ENCODE results near the gene SHMT1. TPM values are rescaled to one million over a fixed set of nuclear protein-coding genes. Genes with fewer than 3 reads are reported as not detected.
A peak's percentile ranks its signal among the peaks of the same experiment; 100 is the strongest.
"Not testable (repeated sequence)": the region's sequence is repeated elsewhere in the genome, so short reads cannot be mapped to it uniquely, and the experiment has no call there.

The SHMT1 gene
- total RNA-seq, 2 experiments from 2014 or later: 5.6 to 7.1 TPM

- H3K36me3 ChIP-seq (ENCODE audit: insufficient read depth, low read length); H3K27ac ChIP-seq (ENCODE audit: low read depth in 1 of 2, low read length in 2 of 2); H3K27me3 ChIP-seq (ENCODE audit: control insufficient read depth in 1 of 2, insufficient read depth in 2 of 2, low read length in 2 of 2); H3K4me1 ChIP-seq (ENCODE audit: insufficient read depth, low read length); H3K27me3 Mint-ChIP-seq; intact Hi-C loops (cut with DNase I, micrococcal nuclease); H3K27ac Mint-ChIP-seq; H3K36me3 Mint-ChIP-seq (ENCODE audit: low read depth); H3K9me3 ChIP-seq (ENCODE audit: control insufficient read depth in 1 of 2, insufficient read depth in 1 of 2, low read length in 2 of 2); H3K4me3 ChIP-seq (ENCODE audit: low read length); CTCF ChIA-PET; H3K4me3 Mint-ChIP-seq; H3K9me3 Mint-ChIP-seq; H3K4me1 Mint-ChIP-seq (ENCODE audit: low read depth): not testable (repeated sequence)
- peak; percentile 78 for ATAC-seq (ENCODE audit: poor library complexity)
- DNase-seq: peak in 5 of 14 experiments; percentile 15 to 51 (median 35)
- POLR2A ChIA-PET: interaction anchor here (0.6 kb wide), 1 partner anchor 75 kb away, joined by 3 read pairs; no protein-coding TSS in a partner anchor
Measured at GRCh38 chr17:18383079-18383481, 19.7 kb upstream of the SHMT1 start.

DNA sequence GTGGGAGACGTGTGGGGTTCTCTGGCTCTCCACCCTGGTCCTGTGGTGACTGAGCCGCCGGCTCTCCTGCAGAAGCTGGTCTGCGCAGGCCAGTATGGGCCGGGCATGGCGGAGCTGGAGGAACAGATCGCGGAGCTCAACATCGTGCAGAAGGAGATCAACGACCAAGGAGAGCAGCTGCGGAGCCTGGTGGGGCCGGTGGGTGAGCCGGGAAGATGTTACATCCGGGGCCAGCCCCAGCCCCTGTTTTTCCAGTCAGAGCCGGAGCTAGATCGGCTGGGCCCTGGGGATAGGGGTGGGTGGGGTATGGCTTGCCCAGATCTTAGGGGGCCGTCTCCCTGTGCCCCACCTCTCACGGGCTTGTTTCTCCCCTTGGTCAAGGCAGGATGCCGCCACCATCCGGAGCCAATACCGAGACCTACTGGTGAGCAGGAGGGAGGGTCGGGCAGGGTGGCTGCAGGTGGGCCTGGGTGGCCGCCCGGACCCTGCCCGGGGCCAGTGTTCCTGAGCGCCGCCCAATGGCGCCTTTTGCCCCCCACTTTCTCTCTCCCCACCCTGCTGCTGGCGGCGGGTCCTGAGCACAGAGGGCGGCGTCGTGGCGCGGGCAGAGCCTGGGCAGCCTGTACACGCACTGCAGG lies 19.2 kb upstream of the SHMT1 start:
- DNase-seq (peak in 1 of 14 experiments; percentile 40), ATAC-seq (ENCODE audit: poor library complexity) (no peak)
- Histone ChIP-seq H3K9me3 (ENCODE audit: control insufficient read depth in 1 of 2, insufficient read depth in 1 of 2, low read length in 2 of 2) (no peaks in the 10 kb centered on the region), H3K27ac (ENCODE audit: low read depth in 1 of 2, low read length in 2 of 2) (no peak overlapping the region), H3K27me3 (ENCODE audit: control insufficient read depth in 1 of 2, insufficient read depth in 2 of 2, low read length in 2 of 2) (peaks cover 0 to 2% of the 10 kb centered on the region in 2 experiments), H3K4me1 (ENCODE audit: insufficient read depth, low read length) (peaks cover 8% of the 10 kb centered on the region), H3K36me3 (ENCODE audit: insufficient read depth, low read length) (no peaks in the 10 kb centered on the region), H3K4me3 (ENCODE audit: low read length) (no peak overlapping the region)
- H3K9me3 Mint-ChIP-seq: no peaks in the 10 kb centered on the region
- no peak overlapping the region for H3K4me3 Mint-ChIP-seq
- ChIA-PET CTCF (no interaction called here), POLR2A (no interaction called here)
- H3K4me1 Mint-ChIP-seq (ENCODE audit: low read depth): peaks cover 5% of the 10 kb centered on the region
- no peak overlapping the region for H3K27ac Mint-ChIP-seq
- intact Hi-C loops (cut with DNase I, micrococcal nuclease): no loop called here
- no peaks in the 10 kb centered on the region for H3K36me3 Mint-ChIP-seq (ENCODE audit: low read depth)
- no peak for TF ChIP-seq CTCF (IDR thresholded peaks at IDR 0.05)
- H3K27me3 Mint-ChIP-seq: peaks cover 6% of the 10 kb centered on the region

DNA sequence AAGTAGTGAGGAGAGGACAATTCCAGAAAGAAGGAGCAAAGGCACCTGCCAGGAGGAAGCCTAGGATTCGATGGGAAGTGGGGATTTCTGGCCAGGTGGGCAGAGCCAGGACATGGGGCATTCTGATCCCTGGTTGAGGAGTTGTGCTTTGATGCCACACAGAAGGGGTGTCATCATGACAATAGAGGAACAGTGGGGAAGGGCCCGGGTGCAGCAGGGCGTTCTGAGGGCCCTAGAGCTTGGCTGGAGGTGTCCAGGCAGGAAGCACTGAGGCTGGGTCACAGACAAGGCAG lies 18.5 kb upstream of the SHMT1 start:
- intact Hi-C loops (cut with DNase I, micrococcal nuclease): no loop called here
- no peak overlapping the region for H3K4me3 ChIP-seq (ENCODE audit: low read length)
- no peaks in the 10 kb centered on the region for H3K9me3 ChIP-seq (ENCODE audit: control insufficient read depth in 1 of 2, insufficient read depth in 1 of 2, low read length in 2 of 2)
- peaks cover 6% of the 10 kb centered on the region for H3K27me3 Mint-ChIP-seq
- no peaks in the 10 kb centered on the region for H3K9me3 Mint-ChIP-seq
- H3K4me1 Mint-ChIP-seq (ENCODE audit: low read depth): peaks cover 5% of the 10 kb centered on the region
- H3K27ac ChIP-seq (ENCODE audit: low read depth in 1 of 2, low read length in 2 of 2): no peak overlapping the region
- POLR2A ChIA-PET: no interaction called here
- H3K4me3 Mint-ChIP-seq: peak overlapping the region; percentile 4
- no peaks in the 10 kb centered on the region for H3K36me3 Mint-ChIP-seq (ENCODE audit: low read depth)
- no peak overlapping the region for H3K27ac Mint-ChIP-seq
- H3K36me3 ChIP-seq (ENCODE audit: insufficient read depth, low read length): no peaks in the 10 kb centered on the region
- peaks cover 10% of the 10 kb centered on the region for H3K4me1 ChIP-seq (ENCODE audit: insufficient read depth, low read length)
- ATAC-seq (ENCODE audit: poor library complexity): no peak
- TF ChIP-seq CTCF (IDR thresholded peaks at IDR 0.05): no peak
- DNase-seq: no peak
- CTCF ChIA-PET: no interaction called here
- H3K27me3 ChIP-seq (ENCODE audit: control insufficient read depth in 1 of 2, insufficient read depth in 2 of 2, low read length in 2 of 2): peaks cover 0 to 2% of the 10 kb centered on the region in 2 experiments

All from CD4-positive, alpha-beta T cell (primary cell).